GM19023 (cell line): ENCODE results near the gene ELAVL4.

Experiments
- ATAC-seq: cut with Tn5 transposase; IDR thresholded peaks from one replicate; pipeline ENCODE4 v1.9.1; 2021; ENCODE audit warnings: mild to moderate bottlenecking, moderate library complexity; ENCODE audit not compliant: unreplicated experiment

ELAVL4 gene

DNA sequence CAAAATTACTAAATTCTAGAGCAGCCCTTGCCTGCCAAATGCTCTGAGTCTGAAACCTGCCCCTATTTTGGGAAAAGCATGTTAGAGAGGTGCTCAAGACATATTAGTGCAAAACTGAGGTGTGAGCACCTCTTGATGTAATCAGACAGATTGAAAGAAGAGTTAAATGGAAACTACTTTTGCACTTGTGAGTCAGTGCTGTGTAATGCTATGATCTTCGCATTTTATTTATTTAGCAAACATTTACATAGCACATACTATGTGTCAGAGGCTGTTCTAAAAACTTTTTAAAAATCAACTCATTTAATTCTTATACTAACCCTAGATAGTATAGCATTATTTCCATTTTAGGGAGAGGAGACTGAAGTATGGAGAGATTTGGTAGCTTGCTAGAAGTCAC is 138.1 kb downstream of the ELAVL4 start:
- no peak for ATAC-seq

- peak; percentile 88 for ATAC-seq
These were observed 143.0 kb downstream of the ELAVL4 start for GRCh38 chr1:50251702-50252101.

- ATAC-seq = no peak
These were observed 143.5 kb downstream of the ELAVL4 start for GRCh38 chr1:50252196-50252595.
